Testis (tissue), 2 donors: ENCODE measurements around the gene FAM234A.

ENCODE experiments used
- CTCF ChIP-seq, 3 experiments: fragments of 450-650 bp in 2 of 3; fragments of 200-600 bp in 1 of 3; sonication (generic) in 1 of 3; IDR thresholded peaks; one replicate each; pipeline ENCODE4 v1.5.1; 2016 to 2019; ENCODE audit warnings: antibody characterized with exemption in 3 of 3, mild to moderate bottlenecking in 2 of 3, moderate library complexity in 1 of 3
- POLR2A ChIP-seq: fragments of 450-650 bp; IDR thresholded peaks from one replicate; pipeline ENCODE4 v1.6.1; 2017; ENCODE audit warnings: antibody characterized with exemption, mild to moderate bottlenecking, moderate library complexity

GRCh38 chr16:262121-262745 lies 27.6 kb downstream of the FAM234A start:
- TF ChIP-seq CTCF (IDR thresholded peaks at IDR 0.05) (no peak), POLR2A (no peak)
